DOHH2 (cell line): ENCODE measurements around the gene SPTBN4.

Experiments used
- CTCF ChIP-seq: fragments of 200-600 bp; sonication (generic); IDR thresholded peaks from one replicate; pipeline ENCODE4 v1.5.1; 2014; ENCODE audit warnings: antibody characterized with exemption, mild to moderate bottlenecking, low read depth, low read length; ENCODE audit not compliant: poor library complexity, severe bottlenecking
- EZH2phosphoT487 ChIP-seq: fragments of 200-600 bp; sonication (generic); IDR thresholded peaks from 2 replicates; pipeline ENCODE4 v1.6.1; 2017; ENCODE audit warnings: borderline replicate concordance, mild to moderate bottlenecking, antibody characterized with exemption, low read length, moderate library complexity, mixed read lengths

GRCh38 chr19:40590464-40591265 is 123.9 kb downstream of the SPTBN4 start:
- no peak for TF ChIP-seq CTCF
- TF ChIP-seq EZH2phosphoT487 = no peak
